ENCODE measurements around the gene FCHSD2. TPM values are rescaled to one million over a fixed set of nuclear protein-coding genes. Genes with fewer than 3 reads are reported as not detected.

FCHSD2 gene
- total and polyA plus RNA-seq, 2 donors (not counting 1 experiment from before 2014, with no cell fraction given): 19.5 to 40.6 TPM

DNA sequence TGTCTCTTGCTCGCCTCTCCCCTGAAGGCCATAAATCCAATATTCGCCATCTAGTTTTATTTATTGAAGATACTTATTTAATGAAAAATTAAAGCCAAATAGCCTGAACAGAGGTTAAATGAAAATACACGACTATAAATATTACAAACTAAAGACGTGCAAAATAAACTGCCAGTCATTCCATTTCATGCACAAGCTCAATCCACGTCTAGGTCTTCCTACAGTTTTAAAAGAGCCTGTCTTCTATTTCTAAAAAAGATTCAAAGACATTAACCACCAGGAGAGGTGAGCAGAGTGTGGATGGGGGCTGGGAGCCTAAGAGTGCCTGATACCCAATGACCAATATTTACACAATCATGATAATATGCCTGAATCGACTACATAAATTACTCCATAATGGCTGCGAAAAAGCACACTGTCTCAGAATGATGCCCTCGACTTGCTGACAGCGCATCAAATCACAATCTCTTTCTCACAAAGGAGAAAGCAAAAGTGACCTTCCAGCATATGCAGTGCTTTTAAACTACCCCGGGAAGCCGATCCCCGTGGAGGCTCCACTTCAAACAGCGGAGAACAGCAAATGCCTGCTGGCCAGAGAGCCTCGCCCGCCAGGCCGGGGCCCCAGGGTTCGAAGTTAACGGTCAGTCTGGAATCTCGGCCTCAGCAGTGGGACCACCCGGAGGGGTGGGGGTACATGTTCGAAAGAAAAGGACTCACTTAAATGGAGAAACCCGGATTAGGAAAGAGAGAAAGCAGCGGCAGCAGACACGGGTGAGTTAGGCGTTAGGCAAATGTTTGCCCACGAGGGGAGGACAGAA, 1.7 kb downstream of the FCHSD2 start:
- Histone ChIP-seq H3K79me2 (ENCODE audit: control insufficient read depth, insufficient read depth, low read length) (peaks cover 43% of the 10 kb centered on the region), H3K27me3 (ENCODE audit: control insufficient read depth, insufficient read depth, low read length) (no peaks in the 10 kb centered on the region), H2AFZ (ENCODE audit: low read length) (peak overlapping the region; percentile 75), H3K27ac (ENCODE audit: insufficient read depth, low read length) (peak overlapping the region; percentile 67), H3K4me2 (ENCODE audit: extremely low read depth, insufficient read depth, low read length) (peak overlapping the region; percentile 95), H4K20me1 (ENCODE audit: control insufficient read depth, extremely low read depth, insufficient read depth, low read length) (no peaks in the 10 kb centered on the region), H3K36me3 (ENCODE audit: control insufficient read depth, insufficient read depth, low read length) (no peaks in the 10 kb centered on the region), H3K9ac (ENCODE audit: insufficient read depth, low read length) (peak overlapping the region; percentile 83), H3K4me1 (ENCODE audit: control insufficient read depth, extremely low read depth, insufficient read depth, low read length) (peaks cover 3% of the 10 kb centered on the region), H3K9me3 (ENCODE audit: control insufficient read depth, insufficient read depth, low read depth, low read length) (no peaks in the 10 kb centered on the region), H3K4me3 (replicated peaks in 1 of 4; ENCODE audit: control extremely low read depth in 1 of 4, insufficient read depth in 1 of 4, low read depth in 3 of 4, low read length in 4 of 4) (peak overlapping the region; percentile 60 to 92 (median 83))
- DNase-seq (ENCODE audit: low read depth in 2 of 2): peak; percentile 47 to 49
- TF ChIP-seq, protein P1, sequence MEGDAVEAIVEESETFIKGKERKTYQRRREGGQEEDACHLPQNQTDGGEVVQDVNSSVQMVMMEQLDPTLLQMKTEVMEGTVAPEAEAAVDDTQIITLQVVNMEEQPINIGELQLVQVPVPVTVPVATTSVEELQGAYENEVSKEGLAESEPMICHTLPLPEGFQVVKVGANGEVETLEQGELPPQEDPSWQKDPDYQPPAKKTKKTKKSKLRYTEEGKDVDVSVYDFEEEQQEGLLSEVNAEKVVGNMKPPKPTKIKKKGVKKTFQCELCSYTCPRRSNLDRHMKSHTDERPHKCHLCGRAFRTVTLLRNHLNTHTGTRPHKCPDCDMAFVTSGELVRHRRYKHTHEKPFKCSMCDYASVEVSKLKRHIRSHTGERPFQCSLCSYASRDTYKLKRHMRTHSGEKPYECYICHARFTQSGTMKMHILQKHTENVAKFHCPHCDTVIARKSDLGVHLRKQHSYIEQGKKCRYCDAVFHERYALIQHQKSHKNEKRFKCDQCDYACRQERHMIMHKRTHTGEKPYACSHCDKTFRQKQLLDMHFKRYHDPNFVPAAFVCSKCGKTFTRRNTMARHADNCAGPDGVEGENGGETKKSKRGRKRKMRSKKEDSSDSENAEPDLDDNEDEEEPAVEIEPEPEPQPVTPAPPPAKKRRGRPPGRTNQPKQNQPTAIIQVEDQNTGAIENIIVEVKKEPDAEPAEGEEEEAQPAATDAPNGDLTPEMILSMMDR (conservative IDR thresholded peaks at IDR 0.05 in 1 of 2, IDR thresholded peaks at IDR 0.05 in 1 of 2; ENCODE audit: low read depth in 1 of 2, low read length in 2 of 2): peak in 1 of 2 donors; percentile 1
- TF ChIP-seq EZH2 (IDR thresholded peaks at IDR 0.05; ENCODE audit: low read length, missing control alignments): no peak

DNA sequence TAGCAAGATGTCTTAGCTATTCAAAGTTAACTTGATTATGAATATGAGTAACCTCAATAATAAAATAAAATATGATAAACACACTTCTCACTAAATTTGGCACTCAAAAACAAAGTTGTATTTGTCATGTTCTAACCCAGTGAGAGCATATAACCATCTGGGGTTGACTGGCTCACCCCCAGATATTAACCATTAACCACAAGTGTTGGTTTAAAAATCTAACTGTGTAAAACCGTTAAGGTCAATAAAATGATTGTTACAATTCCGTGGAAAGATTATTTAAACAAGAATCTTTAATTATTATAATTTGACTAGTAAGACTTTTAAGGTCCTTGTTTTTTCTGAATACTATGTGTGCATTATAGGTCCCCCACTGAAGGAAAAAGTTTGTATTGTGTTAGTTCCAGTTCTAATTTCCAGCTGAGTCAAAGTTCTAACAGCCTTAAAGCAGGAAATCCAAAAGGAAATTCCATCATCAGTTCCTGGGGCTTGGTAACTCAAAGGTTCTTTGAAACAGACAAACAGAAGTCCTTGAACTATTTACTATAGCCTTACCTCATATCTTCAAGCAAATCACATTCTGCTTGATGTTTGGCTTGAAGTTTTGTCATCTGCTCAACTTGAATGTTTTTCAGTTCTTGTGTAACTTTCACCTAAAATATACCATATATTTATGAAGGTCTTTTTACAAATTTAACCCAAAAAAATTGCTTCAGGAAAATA, 2.5 kb downstream of the FCHSD2 start:
- Histone ChIP-seq H3K27ac (ENCODE audit: insufficient read depth, low read length) (peak overlapping the region; percentile 67), H3K9me3 (ENCODE audit: control insufficient read depth, insufficient read depth, low read depth, low read length) (no peaks in the 10 kb centered on the region), H3K79me2 (ENCODE audit: control insufficient read depth, insufficient read depth, low read length) (peaks cover 43% of the 10 kb centered on the region), H3K4me2 (ENCODE audit: extremely low read depth, insufficient read depth, low read length) (peak overlapping the region; percentile 95), H4K20me1 (ENCODE audit: control insufficient read depth, extremely low read depth, insufficient read depth, low read length) (no peaks in the 10 kb centered on the region), H3K9ac (ENCODE audit: insufficient read depth, low read length) (no peak overlapping the region), H3K4me1 (ENCODE audit: control insufficient read depth, extremely low read depth, insufficient read depth, low read length) (peaks cover 3% of the 10 kb centered on the region), H2AFZ (ENCODE audit: low read length) (no peak overlapping the region), H3K36me3 (ENCODE audit: control insufficient read depth, insufficient read depth, low read length) (no peaks in the 10 kb centered on the region), H3K4me3 (replicated peaks in 1 of 4; ENCODE audit: control extremely low read depth in 1 of 4, insufficient read depth in 1 of 4, low read depth in 3 of 4, low read length in 4 of 4) (peak overlapping the region; percentile 60 to 92 (median 83)), H3K27me3 (ENCODE audit: control insufficient read depth, insufficient read depth, low read length) (no peaks in the 10 kb centered on the region)
- no peak for TF ChIP-seq EZH2 (IDR thresholded peaks at IDR 0.05; ENCODE audit: low read length, missing control alignments)
- TF ChIP-seq, protein P1 (conservative IDR thresholded peaks at IDR 0.05 in 1 of 2, IDR thresholded peaks at IDR 0.05 in 1 of 2; ENCODE audit: low read depth in 1 of 2, low read length in 2 of 2): no peak
- peak; percentile 22 to 37 for DNase-seq (ENCODE audit: low read depth in 2 of 2)

DNA sequence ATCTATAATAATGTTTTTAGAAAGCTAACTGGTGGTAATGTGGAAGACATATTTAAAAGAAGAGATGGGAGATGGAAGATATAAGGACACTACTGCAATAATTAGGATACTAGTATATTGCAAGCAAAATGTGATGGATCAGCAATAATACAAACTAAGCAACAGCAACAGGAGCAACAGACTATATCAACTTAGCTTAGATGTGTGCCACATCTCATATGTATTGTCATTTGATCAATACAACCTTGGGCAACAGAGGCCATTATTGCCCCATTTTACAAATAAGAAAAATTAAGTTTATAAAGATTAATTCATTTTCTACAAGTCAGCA, 4.2 kb downstream of the FCHSD2 start:
- Histone ChIP-seq H3K9ac (ENCODE audit: insufficient read depth, low read length) (no peak overlapping the region), H3K79me2 (ENCODE audit: control insufficient read depth, insufficient read depth, low read length) (peaks cover 43% of the 10 kb centered on the region), H2AFZ (ENCODE audit: low read length) (no peak overlapping the region), H3K4me2 (ENCODE audit: extremely low read depth, insufficient read depth, low read length) (no peak overlapping the region), H4K20me1 (ENCODE audit: control insufficient read depth, extremely low read depth, insufficient read depth, low read length) (no peaks in the 10 kb centered on the region), H3K4me1 (ENCODE audit: control insufficient read depth, extremely low read depth, insufficient read depth, low read length) (peaks cover 3% of the 10 kb centered on the region), H3K9me3 (ENCODE audit: control insufficient read depth, insufficient read depth, low read depth, low read length) (no peaks in the 10 kb centered on the region), H3K27me3 (ENCODE audit: control insufficient read depth, insufficient read depth, low read length) (no peaks in the 10 kb centered on the region), H3K4me3 (replicated peaks in 1 of 4; ENCODE audit: control extremely low read depth in 1 of 4, insufficient read depth in 1 of 4, low read depth in 3 of 4, low read length in 4 of 4) (no peak overlapping the region), H3K27ac (ENCODE audit: insufficient read depth, low read length) (no peak overlapping the region), H3K36me3 (ENCODE audit: control insufficient read depth, insufficient read depth, low read length) (no peaks in the 10 kb centered on the region)
- TF ChIP-seq EZH2 (IDR thresholded peaks at IDR 0.05; ENCODE audit: low read length, missing control alignments): no peak
- TF ChIP-seq, protein P1 (conservative IDR thresholded peaks at IDR 0.05 in 1 of 2, IDR thresholded peaks at IDR 0.05 in 1 of 2; ENCODE audit: low read depth in 1 of 2, low read length in 2 of 2): no peak
- DNase-seq (ENCODE audit: low read depth in 2 of 2): no peak
